GM19035 (cell line): ENCODE results near the gene GRB10.

Source experiments
- ATAC-seq: cut with Tn5 transposase; IDR thresholded peaks from one replicate; pipeline ENCODE4 v1.9.1; 2021; ENCODE audit not compliant: unreplicated experiment

Gene GRB10

GRCh38 chr7:50696810-50697582, 85.7 kb downstream of the GRB10 start:
- no peak for ATAC-seq

DNA sequence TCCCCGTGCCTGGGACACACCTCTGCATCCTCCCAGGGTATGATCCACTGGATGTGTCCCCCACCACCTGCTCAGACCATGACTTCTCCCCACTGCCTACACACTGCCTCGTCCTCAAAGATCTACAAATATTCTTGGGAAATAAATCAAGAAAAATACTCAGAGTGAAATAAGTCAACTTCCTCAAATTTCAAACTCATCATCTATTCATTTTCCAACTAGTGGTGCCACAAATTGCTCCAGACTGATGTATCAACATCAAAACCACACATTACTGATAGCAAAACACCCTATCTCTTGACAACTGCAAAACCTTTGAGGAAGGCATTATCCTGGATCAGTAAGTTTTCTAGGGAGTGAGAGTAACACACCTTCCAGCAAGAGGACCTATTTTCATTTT, 87.7 kb downstream of the GRB10 start:
- ATAC-seq, result no peak

- ATAC-seq, result no peak
Observed at GRCh38 chr7:50693455-50694130, 89.1 kb downstream of the GRB10 start.

GRCh38 chr7:50690541-50691011, 92.1 kb downstream of the GRB10 start:
- ATAC-seq, result no peak

GRCh38 chr7:50688226-50688590, 94.5 kb downstream of the GRB10 start:
- no peak for ATAC-seq

DNA sequence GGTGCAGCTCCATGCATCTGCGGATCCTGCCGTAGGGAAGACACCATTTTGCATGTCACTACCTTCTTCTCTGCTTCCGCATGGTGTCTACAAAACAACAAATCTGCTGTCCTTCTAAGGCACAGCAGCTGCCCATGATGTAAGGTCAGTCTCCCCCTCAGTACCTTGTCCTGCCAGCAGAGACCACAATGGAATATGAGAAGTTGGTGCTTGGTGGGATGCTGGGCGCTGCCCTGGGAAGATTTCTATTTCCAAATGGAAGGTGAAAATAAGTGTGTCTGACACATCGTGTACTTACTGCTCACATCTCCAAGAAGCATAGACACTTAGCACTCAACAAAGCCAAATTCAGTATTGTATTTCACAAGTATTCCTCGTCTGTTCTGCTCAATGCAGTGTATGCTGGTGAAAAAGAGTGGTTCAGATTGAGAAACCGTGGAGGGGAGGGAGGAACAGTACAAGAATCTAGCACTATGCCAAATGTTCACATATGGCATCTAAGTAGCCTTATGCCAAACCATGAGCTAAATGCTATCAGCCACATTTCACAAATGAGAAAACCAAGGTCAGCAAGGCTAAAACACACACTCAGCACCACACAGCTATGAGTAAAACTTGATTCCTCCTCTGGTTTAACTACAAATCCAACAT, 95.0 kb downstream of the GRB10 start:
- ATAC-seq, result no peak

GRCh38 chr7:50687096-50687495, 95.6 kb downstream of the GRB10 start:
- no peak for ATAC-seq

- ATAC-seq, result no peak
Observed at GRCh38 chr7:50685135-50686065, 97.3 kb downstream of the GRB10 start.

GRCh38 chr7:50684713-50685075, 98.0 kb downstream of the GRB10 start:
- no peak for ATAC-seq

DNA sequence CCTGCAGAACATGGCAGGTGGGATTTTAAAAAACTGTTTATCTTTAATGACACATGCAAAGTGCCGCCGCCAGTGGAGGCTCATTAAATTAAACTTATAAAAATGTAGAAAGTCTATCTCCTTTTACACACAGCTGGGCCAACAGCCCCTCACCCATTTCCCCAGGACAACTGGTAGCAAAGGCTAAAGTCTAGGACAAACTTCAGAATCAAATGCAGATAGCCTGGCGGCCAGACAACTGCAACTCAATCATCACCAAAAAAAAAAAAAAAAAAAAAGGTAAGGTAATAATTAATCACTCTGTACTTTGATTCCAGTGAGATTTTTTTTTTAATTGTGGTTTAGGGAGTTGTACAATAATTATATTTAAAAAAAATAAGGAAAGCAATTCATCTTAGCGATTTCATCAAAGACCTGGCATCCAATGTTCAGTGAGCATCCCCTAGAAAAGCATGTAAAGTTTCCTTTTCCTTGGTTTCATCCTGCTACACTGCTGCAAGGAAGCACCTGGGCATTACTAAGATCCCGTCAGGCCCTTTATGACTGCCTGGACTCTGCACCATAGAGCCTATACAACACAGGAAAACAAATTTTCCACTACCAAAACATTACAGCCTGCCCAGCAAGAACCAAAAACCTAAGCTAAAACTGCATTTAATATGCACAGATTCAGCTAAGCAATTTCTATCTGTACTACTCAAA, 98.5 kb downstream of the GRB10 start:
- no peak for ATAC-seq

DNA sequence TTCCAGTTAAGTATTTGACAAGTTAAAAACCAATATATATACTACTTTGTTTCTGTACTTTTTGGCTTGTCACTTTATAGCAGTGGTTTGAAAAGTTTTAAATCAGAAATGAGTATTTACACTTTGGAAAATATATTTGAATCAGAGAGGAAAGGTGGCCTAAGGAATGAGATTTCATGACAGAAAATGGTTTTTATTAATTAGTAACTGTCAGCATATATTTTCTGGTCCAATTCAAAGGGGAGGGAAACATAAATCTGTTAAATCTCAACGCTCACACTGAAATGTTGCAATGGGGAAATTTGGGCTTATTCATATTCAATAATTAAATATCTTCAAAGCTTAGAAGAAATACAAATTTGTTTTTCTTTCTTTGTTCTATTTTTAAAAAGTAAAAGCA, 100.1 kb downstream of the GRB10 start:
- ATAC-seq, result no peak

GRCh38 chr7:50682079-50682478, 100.6 kb downstream of the GRB10 start:
- no peak for ATAC-seq

GRCh38 chr7:50681432-50682045, 101.2 kb downstream of the GRB10 start:
- ATAC-seq, result no peak

DNA sequence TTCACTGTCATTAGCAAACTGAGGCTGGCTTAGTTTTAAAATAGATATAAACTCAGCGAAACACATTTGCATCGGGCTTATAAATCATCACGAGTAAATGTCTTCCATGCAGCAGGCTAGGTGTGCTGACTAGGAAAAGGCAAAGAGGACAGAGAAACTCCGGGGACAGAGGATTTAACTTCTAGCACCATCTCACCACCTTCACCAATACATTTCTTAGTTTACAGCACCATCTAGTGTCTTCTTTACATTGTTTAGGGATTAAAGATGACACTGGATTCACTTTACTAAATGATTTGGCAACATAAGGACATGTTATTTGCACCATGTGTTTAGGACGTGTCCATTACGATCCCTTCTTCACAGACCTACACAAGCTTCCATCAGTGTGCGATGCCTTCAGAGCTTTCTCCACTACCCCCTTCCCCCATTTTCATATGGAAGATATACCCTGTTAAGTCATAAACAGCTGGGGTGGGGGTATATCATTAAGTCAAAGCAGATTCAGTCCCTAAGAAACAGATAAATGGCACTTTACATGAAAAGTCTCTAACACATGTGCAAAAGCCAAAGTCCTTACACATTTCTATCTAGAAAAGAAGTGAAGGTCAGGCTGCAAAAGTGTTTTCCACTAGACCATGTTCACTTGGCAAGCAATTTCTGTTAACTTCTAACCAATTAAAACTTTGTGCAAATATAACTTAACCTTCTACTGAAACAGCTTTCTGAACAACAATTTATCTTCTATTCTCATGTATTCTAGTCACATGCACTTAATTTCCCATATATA, 103.3 kb downstream of the GRB10 start:
- ATAC-seq, result peak; percentile 66

DNA sequence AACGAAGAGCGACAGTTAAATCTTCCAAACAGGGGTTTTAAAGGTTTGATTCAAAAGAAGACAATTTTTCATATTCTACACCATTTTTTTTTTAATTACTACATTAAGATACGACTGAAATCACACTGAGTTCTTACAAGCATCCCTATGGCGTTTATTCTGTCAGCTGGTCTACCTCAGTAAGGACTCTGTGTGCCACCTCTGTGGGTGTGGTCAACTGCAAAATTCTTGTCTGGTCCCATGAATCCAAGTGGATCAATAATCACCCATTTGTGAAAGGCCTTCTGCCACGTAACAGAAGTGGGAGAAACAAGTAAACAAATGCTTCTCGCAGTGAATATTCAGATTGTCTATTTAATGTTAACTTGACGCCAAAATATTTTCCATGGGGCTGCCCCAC, 104.1 kb downstream of the GRB10 start:
- ATAC-seq, result no peak

DNA sequence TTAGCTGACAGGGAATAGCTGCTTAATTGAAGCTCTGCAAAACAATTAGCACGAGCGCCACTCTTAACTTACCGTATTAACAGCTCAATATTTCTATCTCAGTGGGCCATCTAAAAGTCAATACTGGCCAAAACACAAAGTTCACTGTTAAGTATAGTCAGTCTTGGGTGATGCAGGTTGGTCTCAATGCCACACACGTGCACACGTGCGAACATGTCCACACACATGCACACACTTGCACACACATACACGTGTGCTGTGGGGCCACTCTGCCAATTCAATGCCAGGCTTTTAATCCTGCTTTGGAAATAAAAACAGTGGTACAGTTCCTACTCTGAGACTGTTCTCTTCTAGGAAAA, 105.1 kb downstream of the GRB10 start:
- ATAC-seq, result no peak

- no peak for ATAC-seq
Observed at GRCh38 chr7:50676740-50677637, 105.7 kb downstream of the GRB10 start.

GRCh38 chr7:50676079-50676478, 106.6 kb downstream of the GRB10 start:
- no peak for ATAC-seq
